ENCODE data around the gene ADCY1.

GRCh38 chr7:45660201-45660900 is 86.2 kb downstream of the ADCY1 start:
- TF ChIP-seq CTCF (IDR thresholded peaks at IDR 0.05): no peak
- no peak for TF ChIP-seq POLR2A (IDR thresholded peaks at IDR 0.05)

All from Peyer's patch (tissue), 4 donors.